Prostate gland (tissue), 1 donor: ENCODE measurements around the gene PCDHB2.

Experiments used
- POLR2A ChIP-seq: fragments of 450-650 bp; IDR thresholded peaks from one replicate; pipeline ENCODE4 v1.6.1; 2016; ENCODE audit warnings: antibody characterized with exemption, mild to moderate bottlenecking
- POLR2AphosphoS5 ChIP-seq: sonication (generic); formaldehyde crosslinking; IDR thresholded peaks from one replicate; pipeline ENCODE4 v1.6.1; 2017; ENCODE audit warnings: antibody characterized with exemption

DNA sequence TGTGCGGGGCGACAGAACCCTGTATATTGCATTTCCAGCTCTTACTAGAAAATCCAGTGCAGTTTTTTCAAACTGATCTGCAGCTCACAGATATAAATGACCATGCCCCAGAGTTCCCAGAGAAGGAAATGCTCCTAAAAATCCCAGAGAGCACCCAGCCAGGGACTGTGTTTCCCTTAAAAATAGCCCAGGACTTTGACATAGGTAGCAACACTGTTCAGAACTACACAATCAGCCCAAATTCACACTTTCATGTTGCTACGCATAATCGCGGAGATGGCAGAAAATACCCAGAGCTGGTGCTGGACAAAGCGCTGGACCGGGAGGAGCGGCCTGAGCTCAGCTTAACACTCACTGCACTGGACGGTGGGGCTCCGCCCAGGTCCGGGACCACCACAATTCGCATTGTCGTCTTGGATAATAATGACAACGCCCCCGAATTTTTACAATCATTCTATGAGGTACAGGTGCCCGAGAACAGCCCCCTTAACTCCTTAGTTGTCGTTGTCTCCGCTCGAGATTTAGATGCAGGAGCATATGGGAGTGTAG, 41.4 kb downstream of the PCDHB2 start:
- TF ChIP-seq POLR2AphosphoS5 (no peak), POLR2A (no peak)
